GM18526 (cell line): ENCODE results near the gene SNRNP35.

Experiments used
- POLR2A ChIP-seq: IDR thresholded peaks from 3 replicates; pipeline ENCODE4 v1.6.1; 2011; ENCODE audit not compliant: insufficient read length; ENCODE audit errors: extremely low read depth

The SNRNP35 gene

DNA sequence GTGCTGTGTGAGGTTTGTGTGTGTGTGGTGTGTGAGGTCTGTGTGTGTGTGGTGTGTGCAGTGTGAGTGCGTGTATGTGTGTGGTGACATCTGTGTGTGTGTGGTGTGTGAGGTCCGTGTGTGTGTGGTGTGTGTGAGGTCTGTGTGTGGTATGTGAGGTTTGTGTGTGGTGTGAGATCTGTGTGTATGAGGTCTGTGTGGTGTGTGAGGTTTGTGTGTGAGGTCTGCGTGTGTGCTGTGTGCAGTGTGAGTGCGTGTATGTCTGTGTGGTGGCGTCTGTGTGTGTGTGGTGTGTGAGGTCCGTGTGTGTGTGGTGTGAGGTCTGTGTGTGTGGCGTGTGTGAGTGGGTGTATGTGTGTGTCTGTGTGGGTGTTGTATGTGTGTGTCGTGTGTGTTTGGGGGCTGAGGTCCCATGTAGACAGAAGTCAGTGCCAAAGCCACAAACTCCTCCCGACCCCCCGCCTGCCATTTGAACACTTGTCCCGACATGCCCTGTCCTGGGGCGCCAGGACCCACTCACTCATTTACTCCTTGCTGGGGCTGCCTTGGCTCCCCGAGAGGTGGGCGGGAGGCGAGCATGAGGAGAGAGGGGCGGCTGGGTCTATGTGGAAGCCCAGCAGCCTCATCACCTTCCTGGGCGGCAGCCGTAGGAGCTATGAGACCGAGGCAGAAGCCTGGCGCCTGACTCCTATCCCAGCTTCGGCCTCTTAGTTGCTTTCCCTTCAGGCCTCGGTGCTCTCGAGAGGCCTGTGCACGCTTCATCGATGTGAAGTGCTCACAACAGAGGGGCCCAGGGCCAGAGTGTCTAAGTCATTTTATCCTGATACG lies 55.1 kb downstream of the SNRNP35 start:
- no peak for TF ChIP-seq POLR2A

DNA sequence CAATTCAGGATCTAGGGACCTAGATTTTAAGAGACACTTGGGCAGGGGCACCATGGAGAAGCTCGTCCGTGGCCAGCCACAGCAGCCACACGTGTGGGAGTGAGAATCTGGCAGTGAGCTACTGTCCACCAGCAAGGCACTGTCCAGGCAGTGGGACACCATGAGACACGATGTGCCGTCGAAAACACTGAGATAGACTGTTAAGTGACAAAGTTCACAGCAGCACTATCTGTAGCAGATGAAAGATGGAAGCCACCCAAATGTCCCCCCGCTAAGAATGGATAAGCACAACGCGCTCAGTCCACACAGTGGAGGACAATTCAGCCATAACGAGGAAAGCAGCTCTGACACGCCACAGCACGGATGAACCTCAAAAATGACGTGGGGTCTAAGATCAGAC lies 55.9 kb downstream of the SNRNP35 start:
- TF ChIP-seq POLR2A: no peak

DNA sequence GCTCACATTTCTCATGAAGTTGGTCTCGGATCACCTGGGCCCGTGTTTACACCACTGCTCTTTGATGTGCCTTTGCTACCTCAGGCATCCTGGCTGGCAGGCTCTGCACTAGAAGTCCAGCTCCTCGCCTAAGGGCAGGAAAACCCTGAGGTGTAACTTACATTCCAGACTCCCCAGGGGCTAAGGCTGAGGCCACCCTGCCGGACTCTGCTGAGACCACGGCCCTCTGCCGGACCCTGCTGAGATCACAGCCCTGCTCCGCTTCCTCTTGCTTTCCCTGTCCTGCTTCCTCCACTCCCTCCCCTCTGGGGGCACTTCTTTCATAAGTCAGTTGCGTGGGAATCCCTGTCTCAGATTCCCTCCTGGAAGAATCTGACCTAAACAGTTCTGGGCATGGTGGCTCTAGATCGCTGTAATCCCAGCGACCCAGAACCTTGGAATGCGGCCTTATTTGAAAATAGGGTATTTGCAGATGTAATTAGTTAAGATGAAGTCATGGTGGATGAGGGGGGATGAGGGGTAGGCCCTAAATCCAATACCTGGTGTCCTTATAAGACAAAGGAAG lies 58.4 kb downstream of the SNRNP35 start:
- no peak for TF ChIP-seq POLR2A
